NCI-H1105 treated with DMSO at 0.1 percent for 48 hours (cell line): ENCODE measurements around the gene PGPEP1.

Experiments used
- DNase-seq: peaks from one replicate; lab custom pipeline; 2025; lab: John Stamatoyannopoulos, UW

PGPEP1 gene

GRCh38 chr19:18418029-18418482, 77.7 kb downstream of the PGPEP1 start:
- no peak for DNase-seq

DNA sequence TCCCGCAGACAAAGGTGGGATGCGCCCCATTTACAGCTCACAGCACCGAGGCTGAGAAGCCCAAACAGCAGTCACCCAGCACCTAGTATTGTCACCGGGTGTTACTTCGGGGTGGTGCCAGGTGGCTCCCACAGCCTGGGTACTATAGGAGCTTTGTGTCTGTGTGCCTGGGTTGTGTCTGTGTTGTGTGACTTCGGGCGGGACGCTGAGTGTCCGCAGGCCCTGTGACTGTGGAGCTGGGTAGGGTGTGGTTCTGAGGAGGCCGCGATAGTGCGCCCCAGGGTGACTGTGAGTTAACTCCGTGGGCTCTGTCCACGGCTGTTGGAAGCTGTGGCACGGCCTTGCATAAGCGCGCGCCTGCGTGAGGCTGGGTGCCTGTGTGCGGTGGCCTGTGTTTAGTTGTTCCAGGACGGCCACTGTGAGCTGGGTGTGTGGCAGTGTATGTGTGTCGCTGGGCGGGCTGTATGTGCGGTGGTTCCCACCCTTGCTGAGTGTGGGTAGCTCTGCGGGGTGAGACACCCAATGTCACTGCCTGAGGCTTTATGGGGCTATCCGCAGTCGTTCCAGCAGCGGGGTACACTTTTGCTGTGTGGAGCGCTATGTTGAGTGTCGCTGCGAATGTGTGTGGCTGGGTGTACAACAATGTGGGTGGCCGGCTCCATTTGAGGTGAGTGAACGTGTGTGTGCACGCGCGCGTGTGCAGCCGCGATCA, 78.2 kb downstream of the PGPEP1 start:
- DNase-seq = no peak

DNA sequence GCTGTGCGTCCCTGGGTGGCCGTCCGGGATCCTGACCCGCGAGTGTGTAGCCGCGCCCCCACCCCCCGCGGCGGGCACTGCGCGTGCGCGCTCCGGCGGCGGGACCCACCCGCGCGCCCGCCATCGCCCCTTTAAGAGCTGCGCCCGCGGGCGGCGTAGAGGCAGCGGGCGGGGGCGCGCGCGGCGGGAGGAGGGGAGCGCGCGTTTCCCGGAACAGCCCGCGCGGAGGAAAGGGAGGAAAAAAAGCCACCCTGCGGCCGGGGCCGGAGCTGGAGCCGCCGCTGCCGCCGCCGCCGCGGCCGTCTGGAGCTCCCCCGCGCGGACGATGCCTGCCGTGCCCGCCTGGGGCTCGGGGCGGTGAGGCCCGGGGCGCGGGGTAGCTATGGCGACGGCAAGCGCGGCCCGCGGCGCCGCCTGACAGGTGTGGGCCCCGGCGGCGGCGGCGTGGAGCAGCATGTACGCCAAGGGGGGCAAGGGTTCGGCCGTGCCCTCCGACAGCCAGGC, 78.8 kb downstream of the PGPEP1 start, which contains the start of gene SSBP4:
Gene SSBP4 (plus strand): TSS at position 204 of the 504 bp plus-strand sequence. CDS start 251 bp downstream, at position 455.
- DNase-seq = peak; percentile 50
